Immature natural killer cell (primary cell): ENCODE data around the gene KCNK6. TPM values are rescaled to one million over a fixed set of nuclear protein-coding genes. Genes with fewer than 3 reads are reported as not detected.

ENCODE experiments used
- polyA plus RNA-seq, 3 donors: library from polyadenylated mRNA; unstranded; fragments of 300-500 nt; fragmentation: Illumina TruSeq; gene quantifications; one replicate each; pipeline ENCODE4 v1.2.3, GENCODE V29; 2021

KCNK6 gene
- polyA plus RNA-seq, 3 donors from 2014 or later: 0.93 to 1.2 (median 1.0) TPM

Other genes with a start within 250 kb of the KCNK6 start
- gene DPF1, start 95.6 kb upstream of the KCNK6 start, polyA plus RNA-seq: not detected
- 1 to 10 TPM in 2 of 3 donors, under 1 TPM in 1; 0.72 to 5.7 (median 1.9) TPM for gene PPP1R14A, start 63.5 kb upstream of the KCNK6 start, polyA plus RNA-seq
- gene SPINT2, start 55.3 kb upstream of the KCNK6 start, polyA plus RNA-seq: 10 to 100 TPM in 2 of 3 donors, 1 to 10 TPM in 1; 4.3 to 29.1 (median 22.4) TPM
- 1 to 10 TPM in 1 of 3 donors, not detected in 2; 2.8 TPM for gene C19orf33, start 15.6 kb upstream of the KCNK6 start, polyA plus RNA-seq
- gene YIF1B, start 3.9 kb upstream of the KCNK6 start, polyA plus RNA-seq: 10 to 100 TPM; 47.7 to 82.5 (median 54.9) TPM
- 10 to 100 TPM in 2 of 3 donors, 1 to 10 TPM in 1; 5.3 to 14.0 (median 11.6) TPM for gene CATSPERG, start 16.0 kb downstream of the KCNK6 start, polyA plus RNA-seq
- gene PSMD8, start 54.7 kb downstream of the KCNK6 start, polyA plus RNA-seq: 100 to 1,000 TPM; 210 to 298 (median 236) TPM
- not detected for gene GGN, start 68.2 kb downstream of the KCNK6 start, polyA plus RNA-seq
- not detected for gene SPRED3, start 68.9 kb downstream of the KCNK6 start, polyA plus RNA-seq
- gene FAM98C, start 83.2 kb downstream of the KCNK6 start, polyA plus RNA-seq: 10 to 100 TPM; 15.7 to 29.9 (median 18.5) TPM
- under 1 TPM in 2 of 3 donors, not detected in 1; 0.20 to 0.78 TPM for gene RASGRP4, start 106.4 kb downstream of the KCNK6 start, polyA plus RNA-seq
- gene RYR1, start 113.8 kb downstream of the KCNK6 start, polyA plus RNA-seq: under 1 TPM in 1 of 3 donors, not detected in 2; 0.04 TPM